Right cardiac atrium (tissue), 5 donors: ENCODE results near the gene CDK15. TPM values are rescaled to one million over a fixed set of nuclear protein-coding genes. Genes with fewer than 3 reads are reported as not detected.

ENCODE experiments used
- ATAC-seq, 2 donors: fragments of 200-7000 bp; cut with Tn5 transposase; one replicate each; pipeline versions ENCODE4 v1.8.0 to v1.9.1; 2020; ENCODE audit warnings: moderate library complexity in 2 of 2, mild to moderate bottlenecking in 1 of 2
- DNase-seq, 3 donors: peaks; one replicate each; pipeline ENCODE4 v3.0.0-alpha.2; 2020
- H3K27ac ChIP-seq: one replicate; pipeline ENCODE4 v1.5.1; 2013; ENCODE audit warnings: mild to moderate bottlenecking, low read length, control low read depth, moderate library complexity
- H3K27me3 ChIP-seq: one replicate; pipeline ENCODE4 v1.6.1; 2013; ENCODE audit not compliant: control insufficient read depth, insufficient read depth
- H3K4me1 ChIP-seq: one replicate; pipeline ENCODE4 v1.6.1; 2013; ENCODE audit warnings: low read length; ENCODE audit not compliant: control insufficient read depth, insufficient read depth
- H3K4me3 ChIP-seq: one replicate; pipeline ENCODE4 v1.5.1; 2013; ENCODE audit warnings: low read length, control low read depth
- H3K9me3 ChIP-seq: one replicate; pipeline ENCODE4 v1.6.1; 2013; ENCODE audit warnings: low read length; ENCODE audit not compliant: control insufficient read depth
- WGBS: extraction: QIAGEN DNeasy Blood & Tissue Kit; methylation state at CpG from one replicate; pipeline ENCODE4 v1.1.7; 2013; 5-methylcytosine and 5-hydroxymethylcytosine counted together
- intact Hi-C, 4 donors: fragments of 100-400 bp; cut with DNase I; formaldehyde crosslinking; loops; one replicate each; pipeline versions ENCODE4 v1.11.0 to v1.14.0; 2022 to 2023
- polyA plus RNA-seq: library from polyadenylated mRNA; stranded (reverse); fragments of 200-250 nt; gene quantifications from one replicate; pipeline ENCODE4 v1.2.3, GENCODE V29; 2013
- total RNA-seq, 4 donors: library from RNA; stranded (reverse); fragmentation: NEBNext Ultra II Directional; extraction: Animal tissue kit (Norgen Biotek cat#: 25700); gene quantifications; one replicate each; pipeline ENCODE4 v1.2.1, GENCODE V29; 2021
- donor health status: healthy with polysubstance abuse.
- donor health status: DM: no; HTN: yes; CAD: no.
- donor health status: DM: no; HTN: no; CAD: no.
- donor health status: DM: no; HTN: yes; CAD: no; lungs with severe emphysema.
- donor health status: DM: yes; HTN: yes; CAD: no.

The CDK15 gene
- total and polyA plus RNA-seq, 5 donors = 0.11 to 0.97 (median 0.37) TPM

DNA sequence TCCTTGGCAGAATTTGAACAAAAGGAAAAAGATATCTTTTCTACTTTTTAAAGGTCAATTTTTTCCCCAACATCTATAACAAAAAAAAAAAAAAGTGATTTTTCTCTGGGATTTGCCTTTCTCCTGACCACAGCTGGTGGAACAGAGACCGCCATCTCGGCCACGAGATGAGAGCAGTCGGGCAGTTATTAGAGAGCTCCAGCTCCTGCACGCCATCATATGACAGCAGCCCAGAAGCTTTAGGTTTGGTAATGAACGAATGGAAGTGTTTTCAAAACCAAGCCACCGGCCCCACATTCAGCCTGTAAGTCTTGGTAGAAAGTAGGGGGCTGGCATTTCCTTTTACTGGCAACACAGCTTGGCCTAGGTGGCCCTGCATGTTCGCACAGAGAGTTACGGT is 132.4 kb downstream of the CDK15 start:
- 93% methylated on average over 9 of the region's 9 CpGs for WGBS
- no peaks in the 10 kb centered on the region for H3K9me3 ChIP-seq
- no peaks in the 10 kb centered on the region for H3K4me1 ChIP-seq
- ATAC-seq = no peak
- H3K27ac ChIP-seq = no peak overlapping the region
- H3K27me3 ChIP-seq = peaks cover 3% of the 10 kb centered on the region
- intact Hi-C loops = no loop called here
- DNase-seq = no peak
- no peak overlapping the region for H3K4me3 ChIP-seq

DNA sequence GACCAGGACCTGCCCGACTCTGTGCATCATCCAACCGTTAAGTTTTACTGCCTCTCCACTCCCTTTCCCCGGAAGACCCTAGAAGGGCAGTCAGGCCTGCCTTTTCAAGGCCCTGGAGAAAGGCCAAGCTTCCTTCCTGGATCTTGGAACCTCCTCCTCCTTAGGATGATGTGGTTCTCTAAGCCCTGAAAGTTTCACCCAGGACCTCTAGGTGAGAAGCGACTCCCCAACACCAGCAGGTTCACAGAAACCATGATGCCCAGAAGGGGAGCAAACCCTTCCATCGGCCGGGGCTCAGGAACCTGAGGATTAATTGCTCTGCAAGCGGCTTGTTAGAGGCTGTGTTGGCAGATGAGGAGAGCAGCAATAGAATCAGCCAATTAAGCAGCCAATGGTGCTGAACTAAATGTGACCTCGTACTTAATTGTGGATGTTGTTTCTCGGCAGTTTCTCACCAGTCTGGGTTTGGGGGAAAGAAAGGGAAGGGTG is 133.2 kb downstream of the CDK15 start:
- intact Hi-C loops = no loop called here
- Histone ChIP-seq H3K4me1 (no peaks in the 10 kb centered on the region), H3K27me3 (peaks cover 3% of the 10 kb centered on the region), H3K9me3 (no peaks in the 10 kb centered on the region), H3K4me3 (no peak overlapping the region), H3K27ac (no peak overlapping the region)
- no peak for DNase-seq
- WGBS = 59% methylated on average over 9 of the region's 9 CpGs
- no peak for ATAC-seq

DNA sequence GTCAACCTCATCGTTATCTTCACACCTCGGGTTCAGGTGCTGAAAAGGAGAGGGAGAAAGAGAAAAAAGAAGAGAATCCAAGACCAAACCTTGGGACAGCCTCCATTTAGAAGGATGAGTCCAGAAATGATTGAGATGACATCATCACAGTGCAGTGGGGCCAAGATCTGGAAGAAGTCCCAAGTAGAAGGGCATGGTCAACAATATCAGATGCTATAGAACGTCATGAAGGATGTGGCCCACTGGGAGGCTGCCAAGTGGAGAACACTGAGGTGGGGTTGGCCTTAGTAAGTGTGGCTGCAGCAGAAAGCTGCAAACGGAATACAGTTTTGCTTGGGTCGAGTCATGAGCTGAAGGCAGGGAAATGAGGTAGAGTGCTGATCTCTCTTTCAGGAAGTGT is 136.2 kb downstream of the CDK15 start:
- intact Hi-C loops = no loop called here
- Histone ChIP-seq H3K4me1 (no peaks in the 10 kb centered on the region), H3K27ac (no peak overlapping the region), H3K4me3 (no peak overlapping the region), H3K27me3 (peaks cover 3% of the 10 kb centered on the region), H3K9me3 (no peaks in the 10 kb centered on the region)
- ATAC-seq = no peak
- no peak for DNase-seq
- 63% methylated on average over 5 of the region's 5 CpGs for WGBS

Other genes starting within 250 kb of the CDK15 start
- 10 to 100 TPM; 17.9 to 22.8 (median 20.4) TPM for gene TMEM237, start 163.0 kb upstream of the CDK15 start, total RNA-seq
- 12.1 TPM for gene TMEM237, start 163.0 kb upstream of the CDK15 start, polyA plus RNA-seq
- gene MPP4, start 107.9 kb upstream of the CDK15 start, total RNA-seq = under 1 TPM in 2 of 4 donors, not detected in 2; 0.14 to 0.35 TPM
- not detected for gene MPP4, start 107.9 kb upstream of the CDK15 start, polyA plus RNA-seq
- gene ALS2, start 25.6 kb upstream of the CDK15 start, total RNA-seq = 10 to 100 TPM; 27.1 to 34.6 (median 32.7) TPM
- 10.9 TPM for gene ALS2, start 25.6 kb upstream of the CDK15 start, polyA plus RNA-seq
- gene FZD7, start 227.3 kb downstream of the CDK15 start, total RNA-seq = 10 to 100 TPM; 15.2 to 34.3 (median 27.9) TPM
- gene FZD7, start 227.3 kb downstream of the CDK15 start, polyA plus RNA-seq = 8.0 TPM